Gastroesophageal sphincter (tissue), 3 donors: ENCODE data around the gene BRD3.

ENCODE experiments used
- CTCF ChIP-seq, 4 experiments: fragments of 200-600 bp in 2 of 4; fragments of 450-650 bp in 2 of 4; sonication (generic) in 1 of 4; IDR thresholded peaks; one replicate each; pipeline ENCODE4 v1.5.1; 2017 to 2019; ENCODE audit warnings: antibody characterized with exemption in 4 of 4, mild to moderate bottlenecking in 2 of 4, moderate library complexity in 2 of 4
- POLR2A ChIP-seq, 2 donors: fragments of 450-650 bp; IDR thresholded peaks; one replicate each; pipeline ENCODE4 v1.6.1; 2017; ENCODE audit warnings: antibody characterized with exemption in 2 of 2, mild to moderate bottlenecking in 2 of 2, moderate library complexity in 1 of 2

DNA sequence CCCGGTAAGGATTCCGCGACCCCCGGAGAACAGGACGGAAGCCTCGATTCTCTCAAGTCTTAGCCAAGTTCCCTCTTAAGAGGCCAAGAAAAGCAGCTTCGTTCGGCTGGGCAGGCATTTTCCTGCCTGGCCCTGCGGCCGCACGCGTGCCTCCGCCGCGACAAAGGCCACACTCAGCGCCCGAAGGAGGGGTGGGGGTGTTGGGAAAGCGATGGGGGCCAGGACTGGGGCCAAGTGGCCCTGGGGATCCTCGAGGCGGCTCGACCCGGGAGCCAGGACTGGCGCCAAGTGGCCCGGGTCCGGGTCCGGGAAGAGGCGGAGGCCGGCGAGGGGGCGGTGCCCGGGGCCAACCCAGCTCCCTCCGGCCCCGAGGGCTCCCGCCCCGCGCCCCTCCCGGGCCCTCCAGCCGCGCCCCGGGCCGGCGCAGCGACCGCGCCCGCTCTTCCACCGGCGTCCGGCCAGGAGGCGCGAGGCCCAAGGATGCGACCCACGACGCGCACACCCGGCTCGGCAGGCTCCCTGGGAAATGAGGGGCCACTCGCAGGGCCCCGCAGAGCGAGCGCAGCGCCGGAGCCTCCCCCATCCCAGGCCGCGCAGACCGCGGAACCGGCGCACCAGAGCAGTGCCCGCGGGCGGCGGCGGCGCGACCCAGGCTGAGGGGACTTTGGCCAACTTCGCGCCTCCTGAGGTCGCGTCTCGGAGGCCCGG is 76.5 kb downstream of the BRD3 start:
- TF ChIP-seq CTCF (IDR thresholded peaks at IDR 0.05) = no peak
- no peak for TF ChIP-seq POLR2A (IDR thresholded peaks at IDR 0.05)
